HT-29 (cell line): ENCODE measurements around the gene SPATA46. TPM values are rescaled to one million over a fixed set of nuclear protein-coding genes. Genes with fewer than 3 reads are reported as not detected.

Source experiments
- small RNA-seq: library from RNA; depleted of rRNA; stranded (forward); fragments of <200 nt; gene quantifications from one replicate; pipeline ENCODE3, GENCODE V24; 2014
- total RNA-seq: library from RNA; depleted of rRNA; stranded (reverse); fragments of >200 nt; shearing (Covaris generic); gene quantifications from 2 replicates; pipeline ENCODE4 v1.2.3, GENCODE V29; 2014; rRNA removed

The SPATA46 gene
- total RNA-seq, 1 experiment from 2014 or later: not detected

Small RNAs within 50 kb of the gene (small RNA-seq; reads per million reads assigned to genes)
- gene MIR556 (not detected), gene RNA5SP61 (not detected)

Other genes starting within 250 kb of the SPATA46 start
- gene C1orf226, start 4.9 kb upstream of the SPATA46 start, total RNA-seq: 2.0 and 4.0 TPM in 2 replicates
- not detected in 2 replicates for gene SH2D1B, start 35.3 kb upstream of the SPATA46 start, total RNA-seq
- 24.0 and 28.1 TPM in 2 replicates for gene UHMK1, start 121.0 kb upstream of the SPATA46 start, total RNA-seq
- gene UAP1, start 184.9 kb upstream of the SPATA46 start, total RNA-seq: 33.4 and 44.2 TPM in 2 replicates